Endothelial cell of umbilical vein (primary cell): ENCODE results near the gene COA4.

Experiments
- GATA2 ChIP-seq: IDR thresholded peaks from 2 replicates; pipeline ENCODE4 v1.7.0; 2011; ENCODE audit warnings: low read depth, mild to moderate bottlenecking, moderate library complexity, mixed read lengths, low read length; ENCODE audit not compliant: insufficient read length, insufficient read depth
- JUN ChIP-seq: IDR thresholded peaks from 2 replicates; pipeline ENCODE4 v1.6.1; 2011; ENCODE audit warnings: borderline replicate concordance, low read depth; ENCODE audit not compliant: insufficient read length, insufficient read depth
- POLR2A ChIP-seq: IDR thresholded peaks from 2 replicates; pipeline ENCODE4 v1.6.1; 2012; ENCODE audit warnings: low read depth, mild to moderate bottlenecking, control low read depth, low read length
- POLR2AphosphoS5 ChIP-seq: IDR thresholded peaks from 2 replicates; pipeline ENCODE4 v1.6.1; 2012; ENCODE audit warnings: low read depth, mild to moderate bottlenecking, control low read depth, low read length, moderate library complexity; ENCODE audit not compliant: insufficient read depth
- TF ChIP-seq, protein P1 (sequence below), 2 donors: IDR thresholded peaks; 1 replicate in 1 of 2; 2 replicates in 1 of 2; pipeline ENCODE4 v1.5.1; 2011; ENCODE audit warnings: low read length in 2 of 2, mild to moderate bottlenecking in 2 of 2, moderate library complexity in 2 of 2, control low read depth in 1 of 2, inconsistent platforms in 1 of 2, low read depth in 1 of 2; ENCODE audit not compliant: insufficient read depth in 1 of 2; ENCODE audit errors: extremely low read depth in 1 of 2

DNA sequence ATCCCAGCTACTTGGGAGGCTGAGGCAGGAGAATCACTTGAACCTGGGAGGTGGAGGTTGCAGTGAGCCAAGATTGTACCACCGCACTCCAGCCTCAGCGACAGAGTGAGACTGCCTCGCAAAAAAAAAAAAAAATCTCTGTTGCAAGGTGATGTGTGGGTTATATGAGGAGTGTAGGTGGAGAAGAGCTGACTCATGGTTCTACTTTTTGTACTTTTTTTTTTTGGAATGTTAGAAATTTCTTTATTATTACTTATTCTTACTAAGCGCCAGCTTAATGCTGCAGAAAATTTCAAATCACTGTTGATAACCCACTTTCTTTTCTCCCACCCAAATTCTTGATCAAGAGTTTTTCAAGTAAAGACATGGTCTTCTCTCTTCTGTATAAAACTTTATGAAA lies 44.5 kb upstream of the COA4 start:
- TF ChIP-seq JUN (no peak), POLR2AphosphoS5 (no peak), POLR2A (no peak), GATA2 (no peak)
- TF ChIP-seq, protein P1, sequence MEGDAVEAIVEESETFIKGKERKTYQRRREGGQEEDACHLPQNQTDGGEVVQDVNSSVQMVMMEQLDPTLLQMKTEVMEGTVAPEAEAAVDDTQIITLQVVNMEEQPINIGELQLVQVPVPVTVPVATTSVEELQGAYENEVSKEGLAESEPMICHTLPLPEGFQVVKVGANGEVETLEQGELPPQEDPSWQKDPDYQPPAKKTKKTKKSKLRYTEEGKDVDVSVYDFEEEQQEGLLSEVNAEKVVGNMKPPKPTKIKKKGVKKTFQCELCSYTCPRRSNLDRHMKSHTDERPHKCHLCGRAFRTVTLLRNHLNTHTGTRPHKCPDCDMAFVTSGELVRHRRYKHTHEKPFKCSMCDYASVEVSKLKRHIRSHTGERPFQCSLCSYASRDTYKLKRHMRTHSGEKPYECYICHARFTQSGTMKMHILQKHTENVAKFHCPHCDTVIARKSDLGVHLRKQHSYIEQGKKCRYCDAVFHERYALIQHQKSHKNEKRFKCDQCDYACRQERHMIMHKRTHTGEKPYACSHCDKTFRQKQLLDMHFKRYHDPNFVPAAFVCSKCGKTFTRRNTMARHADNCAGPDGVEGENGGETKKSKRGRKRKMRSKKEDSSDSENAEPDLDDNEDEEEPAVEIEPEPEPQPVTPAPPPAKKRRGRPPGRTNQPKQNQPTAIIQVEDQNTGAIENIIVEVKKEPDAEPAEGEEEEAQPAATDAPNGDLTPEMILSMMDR (IDR thresholded peaks at IDR 0.05; ENCODE audit: extremely low read depth in 1 of 2, insufficient read depth in 1 of 2, low read depth in 1 of 2, low read length in 2 of 2) = no peak
